HG03280 (cell line): ENCODE measurements around the gene ANKRD62.
"Not testable (repeated sequence)": the region's sequence is repeated elsewhere in the genome, so short reads cannot be mapped to it uniquely, and the experiment has no call there.

Experiments
- ATAC-seq: cut with Tn5 transposase; IDR thresholded peaks from one replicate; pipeline ENCODE4 v1.9.1; 2021; ENCODE audit warnings: mild to moderate bottlenecking, moderate library complexity; ENCODE audit not compliant: unreplicated experiment

Gene ANKRD62

GRCh38 chr18:12065397-12065796 lies 28.2 kb upstream of the ANKRD62 start:
- ATAC-seq: no peak

GRCh38 chr18:12066910-12067511 lies 26.6 kb upstream of the ANKRD62 start:
- no peak for ATAC-seq

- no peak for ATAC-seq
These were observed 26.0 kb upstream of the ANKRD62 start for GRCh38 chr18:12067671-12068070.

- not testable (repeated sequence) for ATAC-seq
These were observed 25.2 kb upstream of the ANKRD62 start for GRCh38 chr18:12068316-12068949.

DNA sequence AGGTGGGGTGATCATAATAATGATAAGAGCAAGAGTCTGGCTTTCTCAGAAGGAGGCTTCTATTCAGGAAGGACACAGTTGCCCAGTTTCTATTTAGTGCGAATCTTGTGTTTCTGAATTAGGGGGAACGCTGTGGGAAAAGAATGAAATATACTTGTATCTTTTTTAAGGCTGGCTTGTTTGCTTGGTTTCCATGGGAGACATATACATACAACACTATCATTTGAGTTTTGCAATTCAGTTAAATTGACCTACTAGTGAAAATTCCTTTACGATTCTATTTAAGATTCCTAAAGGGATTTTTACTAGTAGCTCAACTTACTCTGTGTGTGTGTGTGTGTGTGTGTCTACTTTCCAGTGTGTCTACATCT lies 24.7 kb upstream of the ANKRD62 start:
- ATAC-seq: no peak

DNA sequence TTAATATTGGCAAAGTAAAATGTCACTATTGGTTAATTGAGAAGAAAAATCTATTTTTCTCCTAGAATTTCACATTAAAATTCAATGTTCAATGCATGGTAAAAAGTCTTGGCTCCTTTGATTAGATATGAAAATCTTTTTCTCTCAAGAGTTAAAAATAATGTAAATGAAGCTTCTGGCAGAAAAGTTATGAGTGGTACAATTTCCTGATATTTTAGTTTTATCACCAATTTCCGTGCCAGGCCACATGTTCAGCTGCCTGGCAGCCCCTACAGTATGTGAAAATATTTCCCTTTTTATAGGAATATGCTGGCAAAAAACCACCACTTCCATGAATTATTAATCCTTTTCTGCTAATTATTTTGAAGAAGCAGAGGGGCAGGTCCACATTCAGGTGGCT lies 22.6 kb upstream of the ANKRD62 start:
- not testable (repeated sequence) for ATAC-seq

- ATAC-seq: no peak
These were observed 20.6 kb upstream of the ANKRD62 start for GRCh38 chr18:12072996-12073395.

DNA sequence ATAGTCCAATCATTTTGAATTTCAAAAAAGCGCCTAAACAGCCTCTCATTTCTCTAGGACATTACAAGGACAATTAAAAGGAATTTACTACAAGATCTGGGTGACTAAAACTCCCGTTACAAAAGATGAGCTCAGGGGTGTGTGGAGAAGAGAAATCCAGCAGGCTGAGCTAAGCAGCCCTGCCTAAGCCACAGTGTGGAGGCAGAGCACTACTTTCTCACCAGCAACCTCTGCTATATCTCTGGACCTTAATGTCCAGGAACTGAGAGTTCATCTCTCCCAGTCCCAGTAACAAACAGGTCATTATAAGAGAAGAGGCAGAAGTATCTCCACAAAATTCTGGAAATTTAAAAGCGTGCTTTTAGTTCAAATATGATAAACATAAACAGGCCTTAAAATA lies 18.9 kb upstream of the ANKRD62 start:
- ATAC-seq: no peak

DNA sequence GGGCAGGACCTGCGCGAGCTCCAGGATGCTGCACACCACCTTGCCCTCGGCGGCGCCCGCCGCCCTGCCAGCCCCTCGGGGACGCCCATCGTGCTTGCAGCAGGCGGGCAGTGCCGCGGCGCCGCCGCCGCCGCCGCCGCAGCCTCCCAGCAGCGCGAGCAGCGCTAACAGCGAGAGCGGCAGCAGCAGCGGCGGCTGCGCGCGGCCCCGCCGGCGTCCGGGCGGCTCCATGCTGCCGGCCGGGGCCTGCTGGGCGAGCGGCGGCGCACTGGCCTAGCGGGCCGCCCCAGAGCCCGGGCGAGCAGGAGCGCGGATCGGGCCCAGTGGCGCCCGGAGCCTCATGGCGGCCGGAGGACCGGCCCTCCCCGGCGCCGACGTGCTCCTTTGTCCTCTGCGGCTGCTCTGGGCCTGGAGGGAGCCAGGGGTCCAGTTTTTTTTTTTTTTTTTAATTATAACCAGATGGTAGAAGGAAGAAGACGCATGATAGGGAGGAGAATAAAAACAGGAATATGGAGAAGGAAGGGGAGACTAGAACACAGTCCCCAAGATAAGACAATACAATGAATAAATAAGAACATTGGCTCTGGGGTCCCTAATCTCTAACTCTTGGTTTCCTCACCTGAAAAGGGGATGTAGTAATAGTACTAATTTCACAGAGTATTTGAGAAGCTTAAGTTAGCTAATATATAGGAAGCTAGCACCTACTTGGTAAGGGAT lies 17.1 kb upstream of the ANKRD62 start:
- no peak for ATAC-seq

GRCh38 chr18:12077994-12078393 lies 15.6 kb upstream of the ANKRD62 start:
- ATAC-seq: not testable (repeated sequence)

GRCh38 chr18:12079491-12080237 lies 14.0 kb upstream of the ANKRD62 start:
- ATAC-seq: no peak

GRCh38 chr18:12085136-12085535 lies 8.5 kb upstream of the ANKRD62 start:
- ATAC-seq: no peak

DNA sequence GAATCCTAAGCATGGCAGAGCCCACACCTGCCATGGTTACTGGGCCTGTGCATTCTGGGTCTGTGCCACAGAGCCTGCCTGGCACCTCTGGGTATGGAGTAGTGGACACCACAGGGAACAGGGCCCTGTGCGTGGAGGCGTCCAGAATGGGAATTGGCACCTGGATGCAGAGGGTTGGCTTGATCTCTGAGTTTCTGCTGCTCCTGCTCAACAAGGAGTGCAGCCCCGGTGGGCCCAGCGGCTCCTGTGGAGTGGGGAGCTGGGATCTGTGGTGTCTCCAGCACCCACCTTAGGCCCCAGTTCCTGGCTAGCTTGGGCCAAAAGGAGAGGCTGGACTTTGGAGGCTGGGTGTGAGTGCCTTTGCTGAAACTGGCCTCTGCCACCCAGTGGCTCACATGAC lies 7.9 kb upstream of the ANKRD62 start:
- no peak for ATAC-seq

GRCh38 chr18:12086249-12086648 lies 7.4 kb upstream of the ANKRD62 start:
- ATAC-seq: no peak

DNA sequence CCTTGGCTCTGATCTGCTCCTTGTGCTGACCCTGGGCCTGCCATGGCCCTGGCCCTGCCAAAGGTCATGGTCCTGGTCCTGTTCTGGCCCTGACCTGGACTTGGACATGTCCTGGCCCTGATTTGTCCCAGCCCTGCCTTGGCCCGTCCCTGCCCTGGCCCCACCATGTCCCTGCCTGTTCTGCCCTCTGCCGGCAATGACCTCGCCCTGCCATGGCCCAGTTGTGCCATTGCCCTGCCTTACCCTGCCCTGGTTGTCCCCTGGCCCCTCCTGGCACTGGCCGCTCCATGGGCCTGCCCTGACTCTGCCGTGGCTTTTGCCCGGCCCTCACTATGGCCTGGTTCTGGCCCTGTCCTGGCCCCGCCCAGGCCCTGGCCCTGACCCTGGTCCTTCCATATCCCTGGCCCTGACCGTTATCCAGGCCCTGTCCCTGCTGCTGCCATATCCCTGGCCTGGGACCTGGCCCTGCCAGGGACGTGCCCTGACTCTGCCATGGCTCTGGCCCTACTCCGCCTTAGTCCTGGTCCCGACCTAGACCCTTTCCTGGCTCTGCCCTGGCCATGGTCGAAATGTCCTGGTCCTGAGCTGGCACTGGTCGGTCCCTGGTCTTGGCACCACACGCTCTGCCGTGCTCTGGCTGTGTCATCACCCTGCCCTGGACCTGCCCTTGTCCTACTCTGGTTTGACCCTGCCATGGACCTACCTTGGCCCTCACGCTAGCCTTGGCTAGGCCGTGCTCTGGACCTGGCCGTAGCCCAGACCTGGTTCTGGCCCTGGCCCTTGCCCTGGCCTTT lies 6.8 kb upstream of the ANKRD62 start:
- no peak for ATAC-seq

GRCh38 chr18:12087471-12088025 lies 6.1 kb upstream of the ANKRD62 start:
- no peak for ATAC-seq

GRCh38 chr18:12088096-12088495 lies 5.5 kb upstream of the ANKRD62 start:
- ATAC-seq: no peak

GRCh38 chr18:12088731-12089375 lies 4.8 kb upstream of the ANKRD62 start:
- ATAC-seq: no peak

DNA sequence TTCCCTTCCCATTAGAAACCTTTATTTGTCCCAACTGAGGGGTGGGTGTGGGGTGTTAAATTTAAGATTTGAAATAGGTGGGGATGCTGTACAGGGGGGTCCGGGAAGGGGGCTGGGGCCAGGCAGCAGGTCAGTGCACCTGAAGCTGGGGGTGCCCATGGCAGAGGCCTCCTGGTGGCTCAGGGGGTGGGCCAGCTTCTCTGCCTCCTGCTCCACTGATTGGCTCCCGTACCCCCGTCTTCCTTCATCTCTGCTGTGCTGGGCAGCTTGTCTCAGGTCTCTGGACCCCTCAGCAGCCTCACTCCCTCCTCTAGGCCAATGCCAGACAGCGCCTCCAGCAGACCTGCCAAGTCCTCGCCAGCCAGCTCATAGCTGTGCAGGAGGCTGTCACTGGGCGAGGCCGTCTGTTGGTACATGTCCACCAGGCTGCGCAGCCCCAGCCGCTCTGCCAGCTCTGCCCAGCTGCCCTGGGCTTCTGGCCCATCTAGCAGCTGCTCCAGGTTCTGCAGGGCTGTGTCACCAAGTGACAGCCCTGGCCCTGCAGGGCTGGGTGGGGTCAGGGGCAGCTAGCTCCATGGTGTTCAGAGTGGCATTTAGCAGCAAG lies 2.0 kb upstream of the ANKRD62 start:
- no peak for ATAC-seq
